CD4-positive, alpha-beta T cell (primary cell): ENCODE results near the gene CHRNA9. TPM values are rescaled to one million over a fixed set of nuclear protein-coding genes. Genes with fewer than 3 reads are reported as not detected.

Source experiments
- ATAC-seq: fragments of 200-7000 bp; cut with Tn5 transposase; one replicate; pipeline ENCODE4 v1.10.0; 2022; ENCODE audit warnings: mild to moderate bottlenecking; ENCODE audit not compliant: poor library complexity
- CTCF ChIA-PET: fragments of 350-600 bp; sonication (Branson Sonifier 250); formaldehyde crosslinking; loops from one replicate; lab custom pipeline; 2021; ENCODE audit warnings: antibody characterized with exemption, inconsistent platforms; lab: Charles Lee
- POLR2A ChIA-PET: fragments of 350-600 bp; sonication (Branson Sonifier 250); formaldehyde crosslinking; loops from one replicate; lab custom pipeline; 2021; ENCODE audit warnings: antibody characterized with exemption, inconsistent platforms; lab: Charles Lee
- DNase-seq, 14 experiments: peaks; one replicate each; pipeline ENCODE4 v3.0.0-alpha.2; 2013 to 2020; ENCODE audit warnings: mixed read lengths in 2 of 14
- H3K27ac ChIP-seq, 2 donors: one replicate each; pipeline versions ENCODE4 v1.5.1 to v1.7.0; 2013; ENCODE audit warnings: low read length in 2 of 2, low read depth in 1 of 2, mild to moderate bottlenecking in 1 of 2
- H3K27me3 ChIP-seq, 2 experiments: 1 replicate in 1 of 2; 2 replicates in 1 of 2; pipeline versions ENCODE4 v1.6.1 to v1.7.0; 2013; ENCODE audit warnings: low read length in 2 of 2, control low read depth in 1 of 2, mild to moderate bottlenecking in 1 of 2, moderate library complexity in 1 of 2; ENCODE audit not compliant: insufficient read depth in 2 of 2, control insufficient read depth in 1 of 2
- H3K36me3 ChIP-seq: one replicate; pipeline ENCODE4 v1.6.1; 2013; ENCODE audit warnings: low read length, control low read depth; ENCODE audit not compliant: insufficient read depth
- H3K4me1 ChIP-seq: one replicate; pipeline ENCODE4 v1.6.1; 2013; ENCODE audit warnings: low read length, control low read depth; ENCODE audit not compliant: insufficient read depth
- H3K4me3 ChIP-seq: one replicate; pipeline ENCODE4 v1.5.1; 2013; ENCODE audit warnings: mild to moderate bottlenecking, low read length, moderate library complexity
- H3K9me3 ChIP-seq, 2 experiments: 1 replicate in 1 of 2; 2 replicates in 1 of 2; pipeline versions ENCODE4 v1.6.1 to v1.7.0; 2013; ENCODE audit warnings: low read length in 2 of 2, mild to moderate bottlenecking in 2 of 2, control low read depth in 1 of 2, moderate library complexity in 1 of 2; ENCODE audit not compliant: control insufficient read depth in 1 of 2, insufficient read depth in 1 of 2
- H3K27ac Mint-ChIP-seq: one replicate; pipeline ENCODE4 v1.8.0; 2020; ENCODE audit warnings: mixed read lengths
- H3K27me3 Mint-ChIP-seq: one replicate; pipeline ENCODE4 v1.8.0; 2021; ENCODE audit warnings: mixed read lengths
- H3K36me3 Mint-ChIP-seq: one replicate; pipeline ENCODE4 v1.8.0; 2021; ENCODE audit warnings: low read depth, mixed read lengths
- H3K4me1 Mint-ChIP-seq: one replicate; pipeline ENCODE4 v1.8.0; 2021; ENCODE audit warnings: low read depth, mixed read lengths
- H3K4me3 Mint-ChIP-seq: one replicate; pipeline ENCODE4 v1.8.0; 2020; ENCODE audit warnings: mild to moderate bottlenecking, mixed read lengths
- H3K9me3 Mint-ChIP-seq: one replicate; pipeline ENCODE4 v1.8.0; 2020; ENCODE audit warnings: mixed read lengths
- CTCF ChIP-seq: fragments of 200-600 bp; IDR thresholded peaks from one replicate; pipeline ENCODE4 v1.8.0; 2022; ENCODE audit warnings: antibody characterized with exemption, mild to moderate bottlenecking
- intact Hi-C, 2 experiments: fragments of 100-400 bp; cut with DNase I in 1 of 2; cut with micrococcal nuclease in 1 of 2; formaldehyde crosslinking; loops; one replicate each; pipeline versions ENCODE4 v1.15.1 to v1.9.0; 2023 to 2025; cut with DNase I, micrococcal nuclease
- total RNA-seq, 174 experiments: library from RNA in 2 of 174; stranded (reverse) in 2 of 174; gene quantifications; one replicate each; pipeline ENCODE4 v1.2.3 and lab custom pipeline; 2021 to 2026

CHRNA9 gene
- total RNA-seq, 2 experiments from 2014 or later: not detected

GRCh38 chr4:40395166-40395900 lies 60.2 kb downstream of the CHRNA9 start:
- intact Hi-C loops: no loop called here
- H3K4me1 Mint-ChIP-seq: no peaks in the 10 kb centered on the region
- Histone ChIP-seq H3K36me3 (no peaks in the 10 kb centered on the region), H3K4me3 (no peak overlapping the region), H3K9me3 (no peaks in the 10 kb centered on the region), H3K4me1 (no peaks in the 10 kb centered on the region), H3K27me3 (no peaks in the 10 kb centered on the region), H3K27ac (no peak overlapping the region)
- no peaks in the 10 kb centered on the region for H3K27me3 Mint-ChIP-seq
- H3K27ac Mint-ChIP-seq: no peak overlapping the region
- no peak for TF ChIP-seq CTCF
- H3K4me3 Mint-ChIP-seq: no peak overlapping the region
- ATAC-seq (no peak), DNase-seq (no peak)
- no peaks in the 10 kb centered on the region for H3K9me3 Mint-ChIP-seq
- H3K36me3 Mint-ChIP-seq: no peaks in the 10 kb centered on the region
- CTCF ChIA-PET: no interaction called here
- POLR2A ChIA-PET: no interaction called here

GRCh38 chr4:40395908-40396793 lies 61.0 kb downstream of the CHRNA9 start:
- Histone ChIP-seq H3K27ac (no peak overlapping the region), H3K27me3 (no peaks in the 10 kb centered on the region), H3K4me3 (no peak overlapping the region), H3K36me3 (no peaks in the 10 kb centered on the region), H3K9me3 (no peaks in the 10 kb centered on the region), H3K4me1 (no peaks in the 10 kb centered on the region)
- Mint-ChIP-seq H3K4me1 (no peaks in the 10 kb centered on the region), H3K27ac (no peak overlapping the region), H3K27me3 (no peaks in the 10 kb centered on the region), H3K9me3 (no peaks in the 10 kb centered on the region), H3K4me3 (no peak overlapping the region), H3K36me3 (no peaks in the 10 kb centered on the region)
- TF ChIP-seq CTCF: no peak
- no peak for ATAC-seq
- DNase-seq: no peak
- ChIA-PET CTCF (no interaction called here), POLR2A (no interaction called here)
- intact Hi-C loops: no loop called here

- no peaks in the 10 kb centered on the region for H3K9me3 ChIP-seq
- no peak overlapping the region for H3K27ac ChIP-seq
- Mint-ChIP-seq H3K4me1 (no peaks in the 10 kb centered on the region), H3K27ac (no peak overlapping the region), H3K9me3 (no peaks in the 10 kb centered on the region), H3K36me3 (no peaks in the 10 kb centered on the region), H3K4me3 (no peak overlapping the region), H3K27me3 (no peaks in the 10 kb centered on the region)
- no peak overlapping the region for H3K4me3 ChIP-seq
- POLR2A ChIA-PET: no interaction called here
- no peaks in the 10 kb centered on the region for H3K4me1 ChIP-seq
- no peaks in the 10 kb centered on the region for H3K27me3 ChIP-seq
- intact Hi-C loops: no loop called here
- no peaks in the 10 kb centered on the region for H3K36me3 ChIP-seq
- no peak for DNase-seq
- CTCF ChIA-PET: no interaction called here
- no peak for ATAC-seq
- TF ChIP-seq CTCF: no peak
Observed at GRCh38 chr4:40399578-40399977, 64.4 kb downstream of the CHRNA9 start.
